Stimulated activated CD8-positive, alpha-beta memory T cell treated with anti-CD3 and anti-CD28 coated beads, Interleukin-7, amount 100 ng/mL, for 24 hours (primary cell): Measurements from ENCODE around the gene RBMS1.

Experiments
- DNase-seq: peaks from one replicate; pipeline ENCODE4 v3.0.0-alpha.2; 2020; ENCODE audit warnings: low read depth

The RBMS1 gene

GRCh38 chr2:160252278-160252887 lies 241.2 kb downstream of the RBMS1 start:
- DNase-seq: no peak

- no peak for DNase-seq
These were observed 242.0 kb downstream of the RBMS1 start for GRCh38 chr2:160251569-160251968.

- DNase-seq: no peak
These were observed 243.7 kb downstream of the RBMS1 start for GRCh38 chr2:160249876-160250275.

GRCh38 chr2:160247296-160248035 lies 246.1 kb downstream of the RBMS1 start:
- DNase-seq: no peak

GRCh38 chr2:160246356-160246755 lies 247.3 kb downstream of the RBMS1 start:
- no peak for DNase-seq

- no peak for DNase-seq
These were observed 247.9 kb downstream of the RBMS1 start for GRCh38 chr2:160245614-160246155.

GRCh38 chr2:160242893-160243564 lies 250.6 kb downstream of the RBMS1 start:
- DNase-seq: no peak

GRCh38 chr2:160241251-160242137 lies 252.1 kb downstream of the RBMS1 start:
- DNase-seq: no peak

- DNase-seq: no peak
These were observed 254.2 kb downstream of the RBMS1 start for GRCh38 chr2:160239436-160239835.

- DNase-seq: no peak
These were observed 255.2 kb downstream of the RBMS1 start for GRCh38 chr2:160238392-160238791.

GRCh38 chr2:160232905-160233475 lies 260.6 kb downstream of the RBMS1 start:
- DNase-seq: no peak

GRCh38 chr2:160229591-160229990 lies 264.0 kb downstream of the RBMS1 start:
- no peak for DNase-seq

- no peak for DNase-seq
These were observed 265.3 kb downstream of the RBMS1 start for GRCh38 chr2:160228141-160228917.

GRCh38 chr2:160227293-160227915 lies 266.2 kb downstream of the RBMS1 start:
- DNase-seq: no peak

- no peak for DNase-seq
These were observed 267.2 kb downstream of the RBMS1 start for GRCh38 chr2:160226367-160226766.

- DNase-seq: no peak
These were observed 267.9 kb downstream of the RBMS1 start for GRCh38 chr2:160225722-160226121.

- DNase-seq: no peak
These were observed 269.1 kb downstream of the RBMS1 start for GRCh38 chr2:160224507-160224906.

- DNase-seq: no peak
These were observed 269.5 kb downstream of the RBMS1 start for GRCh38 chr2:160224060-160224459.

- no peak for DNase-seq
These were observed 270.0 kb downstream of the RBMS1 start for GRCh38 chr2:160223560-160223959.

- DNase-seq: no peak
These were observed 270.9 kb downstream of the RBMS1 start for GRCh38 chr2:160222546-160223283.
